ENCODE data around the gene CCDC85C. TPM values are rescaled to one million over a fixed set of nuclear protein-coding genes. Genes with fewer than 3 reads are reported as not detected.

Gene CCDC85C
- total RNA-seq, 4 donors from 2014 or later = 0.34 to 1.7 (median 0.80) TPM

DNA sequence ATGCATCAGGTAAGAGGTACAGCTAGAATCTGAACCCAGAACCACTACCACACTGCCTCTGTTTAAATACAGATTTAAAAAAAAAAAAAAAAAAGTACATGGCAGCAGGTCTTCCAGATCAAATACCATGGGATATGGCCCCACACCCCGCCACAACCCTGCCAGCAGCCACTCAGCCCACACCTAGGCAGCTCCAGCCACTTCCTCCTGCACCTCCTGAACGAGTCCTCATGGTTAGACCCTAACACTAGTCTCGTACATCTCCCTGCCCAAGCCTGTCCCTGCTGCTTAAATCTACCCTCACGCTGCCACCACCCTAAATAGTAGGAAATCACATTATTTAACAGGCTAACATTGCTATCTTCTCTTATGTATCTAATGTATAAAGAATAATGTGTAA, 135.9 kb downstream of the CCDC85C start:
- TF ChIP-seq, protein P1, sequence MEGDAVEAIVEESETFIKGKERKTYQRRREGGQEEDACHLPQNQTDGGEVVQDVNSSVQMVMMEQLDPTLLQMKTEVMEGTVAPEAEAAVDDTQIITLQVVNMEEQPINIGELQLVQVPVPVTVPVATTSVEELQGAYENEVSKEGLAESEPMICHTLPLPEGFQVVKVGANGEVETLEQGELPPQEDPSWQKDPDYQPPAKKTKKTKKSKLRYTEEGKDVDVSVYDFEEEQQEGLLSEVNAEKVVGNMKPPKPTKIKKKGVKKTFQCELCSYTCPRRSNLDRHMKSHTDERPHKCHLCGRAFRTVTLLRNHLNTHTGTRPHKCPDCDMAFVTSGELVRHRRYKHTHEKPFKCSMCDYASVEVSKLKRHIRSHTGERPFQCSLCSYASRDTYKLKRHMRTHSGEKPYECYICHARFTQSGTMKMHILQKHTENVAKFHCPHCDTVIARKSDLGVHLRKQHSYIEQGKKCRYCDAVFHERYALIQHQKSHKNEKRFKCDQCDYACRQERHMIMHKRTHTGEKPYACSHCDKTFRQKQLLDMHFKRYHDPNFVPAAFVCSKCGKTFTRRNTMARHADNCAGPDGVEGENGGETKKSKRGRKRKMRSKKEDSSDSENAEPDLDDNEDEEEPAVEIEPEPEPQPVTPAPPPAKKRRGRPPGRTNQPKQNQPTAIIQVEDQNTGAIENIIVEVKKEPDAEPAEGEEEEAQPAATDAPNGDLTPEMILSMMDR (IDR thresholded peaks at IDR 0.05; ENCODE audit: low read depth) = no peak

DNA sequence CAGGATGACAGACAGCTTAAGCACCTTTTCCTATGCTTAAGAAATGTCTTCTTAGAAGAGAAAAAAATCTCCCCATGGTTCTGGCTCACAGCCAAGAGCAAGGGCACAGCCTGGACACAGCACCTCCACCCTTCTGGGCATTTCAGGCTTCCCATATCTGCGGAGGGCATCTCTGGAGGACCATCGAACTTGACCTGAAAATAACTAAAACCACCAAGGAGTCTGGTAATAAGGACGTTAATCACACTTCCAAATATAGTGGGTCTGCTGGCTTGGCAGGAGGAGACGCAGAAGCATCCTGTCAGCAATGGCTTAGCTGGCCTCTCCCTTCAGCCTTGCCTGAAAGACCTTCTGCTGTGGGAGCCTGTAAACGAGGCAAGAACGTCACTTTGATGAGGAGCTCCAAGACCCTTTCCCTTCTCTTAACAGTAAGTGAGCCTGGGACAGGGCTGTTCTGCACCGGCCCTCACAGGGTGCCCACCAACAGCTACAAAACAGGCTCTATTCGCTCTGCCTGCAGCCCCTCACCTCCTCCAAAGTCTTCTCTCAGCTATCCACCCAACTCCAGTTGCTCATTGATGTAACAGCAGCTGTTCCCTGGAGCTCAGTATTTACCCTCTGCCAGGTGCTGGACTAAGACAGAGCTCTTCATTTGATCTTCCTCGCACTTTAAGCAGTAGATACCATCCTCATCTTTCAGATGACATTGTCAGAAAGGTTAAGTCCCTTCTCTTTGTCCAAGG, 136.5 kb downstream of the CCDC85C start:
- TF ChIP-seq, protein P1 (IDR thresholded peaks at IDR 0.05; ENCODE audit: low read depth) = no peak

DNA sequence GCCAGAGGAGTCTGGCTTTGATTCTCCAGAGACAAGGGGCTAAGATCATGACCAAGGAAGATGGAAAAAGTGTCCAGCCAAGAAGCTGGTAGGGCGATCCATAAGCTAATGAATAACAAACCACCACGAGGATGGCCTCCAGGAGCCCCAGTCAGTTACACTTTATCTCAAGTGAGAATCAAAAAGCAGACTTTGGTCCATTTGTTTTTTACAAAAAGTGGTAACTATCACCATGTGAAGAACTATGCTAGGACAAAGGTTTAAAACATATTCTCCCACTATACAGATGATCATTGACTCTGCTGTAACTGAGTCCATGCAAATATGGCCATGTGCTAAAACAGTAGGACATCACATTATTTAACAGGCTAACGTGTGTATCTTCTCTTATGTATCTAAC, 137.2 kb downstream of the CCDC85C start:
- TF ChIP-seq, protein P1 (IDR thresholded peaks at IDR 0.05; ENCODE audit: low read depth) = no peak

DNA sequence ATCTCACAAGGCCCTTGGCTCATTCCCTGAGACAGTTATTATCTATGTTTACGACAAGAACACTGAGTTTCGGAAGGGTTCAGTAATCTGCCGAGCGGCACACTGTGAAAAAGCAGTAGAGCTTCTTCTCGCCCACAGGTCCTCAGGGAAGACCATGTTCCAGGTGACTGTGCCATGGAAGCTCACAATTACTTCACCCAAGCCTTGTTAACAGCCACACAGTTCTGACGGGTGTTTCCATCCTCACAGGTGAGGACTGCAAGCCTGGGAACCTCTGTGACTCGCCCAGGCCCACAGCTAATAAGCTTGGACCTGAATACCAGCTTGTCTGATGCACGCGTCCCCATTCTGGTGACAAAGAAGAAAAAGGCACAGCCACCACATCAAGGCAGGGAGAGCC, 138.7 kb downstream of the CCDC85C start:
- TF ChIP-seq, protein P1 (IDR thresholded peaks at IDR 0.05; ENCODE audit: low read depth) = no peak

DNA sequence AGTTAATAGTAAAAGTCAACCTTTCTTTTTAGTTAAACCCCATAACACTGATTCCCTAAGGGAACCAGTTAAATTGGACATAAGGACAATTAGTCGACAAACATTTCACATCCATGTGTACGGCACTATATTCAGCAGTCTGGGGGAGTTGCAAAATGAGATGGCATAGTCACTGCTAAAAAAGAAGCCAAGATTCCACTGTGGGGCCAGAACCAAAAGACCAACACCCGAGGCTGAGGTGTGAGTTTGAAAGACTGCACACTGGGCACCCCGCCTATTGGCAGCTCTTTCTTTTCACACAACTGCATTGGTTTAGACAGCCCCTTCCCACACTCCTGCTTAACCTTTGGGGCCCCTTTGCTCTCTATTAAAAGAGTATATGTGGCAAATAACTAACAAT, 140.0 kb downstream of the CCDC85C start:
- TF ChIP-seq, protein P1 (IDR thresholded peaks at IDR 0.05; ENCODE audit: low read depth) = no peak

DNA sequence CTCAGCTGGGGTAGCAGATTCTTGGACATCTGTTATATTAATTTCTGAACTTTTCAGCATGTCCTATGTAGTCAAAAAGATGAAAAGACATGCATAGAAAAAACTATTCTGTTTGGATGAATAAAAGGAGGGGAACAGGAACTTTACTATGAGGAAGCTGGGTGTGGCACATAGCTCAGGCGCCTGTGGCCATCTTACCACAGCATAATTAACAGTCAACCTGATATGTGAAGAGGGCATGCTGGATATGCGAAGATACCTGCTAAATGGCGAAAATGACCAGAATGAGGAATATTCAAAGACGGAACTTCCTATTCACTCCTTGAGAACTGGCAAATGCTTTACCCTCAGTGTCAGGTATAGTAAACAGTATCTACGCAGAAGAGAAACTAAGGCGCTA, 141.8 kb downstream of the CCDC85C start:
- TF ChIP-seq, protein P1 (IDR thresholded peaks at IDR 0.05; ENCODE audit: low read depth) = no peak

DNA sequence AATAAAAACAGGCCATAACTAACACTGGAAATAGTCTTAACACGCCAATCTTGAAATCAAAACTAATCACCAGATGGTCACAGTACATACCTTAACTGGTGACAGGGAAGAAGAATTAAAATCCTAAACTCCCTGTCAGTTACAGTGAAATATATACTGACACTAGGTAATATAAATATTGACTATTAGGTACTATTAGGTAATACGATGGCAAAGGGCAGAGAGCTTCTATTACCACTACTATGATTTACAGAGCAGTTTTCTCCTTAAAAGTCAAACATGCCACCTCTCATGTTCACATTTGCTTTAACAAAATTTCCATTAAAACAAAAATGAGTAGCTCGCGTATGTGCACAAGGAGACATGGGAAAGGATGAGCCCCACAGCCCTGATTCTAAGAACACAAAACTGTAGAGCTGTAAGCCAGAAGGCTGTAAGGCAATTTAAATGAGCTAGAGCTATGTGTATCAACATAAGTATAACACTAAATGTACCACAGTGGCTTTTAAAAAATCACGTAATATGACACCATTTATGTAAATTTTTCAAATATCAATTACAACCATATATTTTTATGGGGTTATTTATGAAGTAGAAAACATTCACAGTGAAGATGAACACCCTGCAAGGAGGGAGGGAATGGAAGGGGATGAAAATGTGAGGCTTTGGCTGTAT, 142.5 kb downstream of the CCDC85C start:
- TF ChIP-seq, protein P1 (IDR thresholded peaks at IDR 0.05; ENCODE audit: low read depth) = no peak

Measured in subcutaneous adipose tissue (tissue), 4 donors.